Measurements from ENCODE around the gene GTPBP2.
A peak's percentile ranks its signal among the peaks of the same experiment; 100 is the strongest.
"Not testable (repeated sequence)": the region's sequence is repeated elsewhere in the genome, so short reads cannot be mapped to it uniquely, and the experiment has no call there.

GTPBP2 gene, protein sequence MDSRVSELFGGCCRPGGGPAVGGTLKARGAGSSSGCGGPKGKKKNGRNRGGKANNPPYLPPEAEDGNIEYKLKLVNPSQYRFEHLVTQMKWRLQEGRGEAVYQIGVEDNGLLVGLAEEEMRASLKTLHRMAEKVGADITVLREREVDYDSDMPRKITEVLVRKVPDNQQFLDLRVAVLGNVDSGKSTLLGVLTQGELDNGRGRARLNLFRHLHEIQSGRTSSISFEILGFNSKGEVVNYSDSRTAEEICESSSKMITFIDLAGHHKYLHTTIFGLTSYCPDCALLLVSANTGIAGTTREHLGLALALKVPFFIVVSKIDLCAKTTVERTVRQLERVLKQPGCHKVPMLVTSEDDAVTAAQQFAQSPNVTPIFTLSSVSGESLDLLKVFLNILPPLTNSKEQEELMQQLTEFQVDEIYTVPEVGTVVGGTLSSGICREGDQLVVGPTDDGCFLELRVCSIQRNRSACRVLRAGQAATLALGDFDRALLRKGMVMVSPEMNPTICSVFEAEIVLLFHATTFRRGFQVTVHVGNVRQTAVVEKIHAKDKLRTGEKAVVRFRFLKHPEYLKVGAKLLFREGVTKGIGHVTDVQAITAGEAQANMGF

DNA sequence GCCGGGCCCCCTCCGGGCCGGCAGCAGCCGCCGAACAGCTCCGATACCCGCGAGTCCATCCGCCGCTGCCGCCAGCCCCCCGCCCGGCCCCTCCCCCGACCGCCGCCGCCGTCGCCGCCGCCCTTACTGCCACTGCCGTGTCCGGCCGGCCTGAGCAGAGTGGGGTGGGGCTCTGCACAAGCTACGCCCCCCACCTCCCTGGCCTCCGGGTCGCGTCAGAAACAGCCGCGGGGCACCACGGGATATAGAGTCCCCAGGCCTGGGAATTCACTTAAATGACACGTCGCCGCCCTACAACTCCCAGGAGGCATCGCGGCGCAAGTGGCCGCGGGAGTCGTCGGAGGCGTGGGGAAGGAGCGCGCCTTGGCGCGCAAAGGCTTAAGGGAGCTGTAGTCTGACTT is at the start of gene GTPBP2:
Gene GTPBP2, minus strand, starts transcription at position 161 of the 401 bp plus-strand sequence. Its CDS starts 102 bp downstream, at position 59.
- peak; percentile 89 for DNase-seq

- no peak for DNase-seq
Measured at GRCh38 chr6:43678341-43678740, 49.3 kb upstream of the GTPBP2 start.

DNA sequence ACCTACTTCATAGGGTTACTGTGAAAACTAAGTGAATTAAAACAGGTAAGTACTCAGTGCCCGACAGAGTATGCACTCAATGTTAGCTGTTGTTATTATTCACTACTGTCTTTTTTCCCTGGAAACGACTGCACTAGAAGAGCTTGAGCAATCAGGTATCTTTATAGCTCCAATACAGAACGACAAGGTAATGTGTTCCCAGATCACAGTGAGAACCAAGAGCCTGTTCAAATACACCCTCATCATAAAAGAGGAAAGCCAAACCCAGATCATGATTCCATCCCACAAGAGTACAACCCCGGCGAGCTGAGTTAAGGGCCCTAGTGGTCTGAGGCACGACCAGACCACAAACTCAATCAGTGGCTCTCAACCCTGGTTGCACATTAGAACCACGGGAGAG is 48.7 kb upstream of the GTPBP2 start:
- no peak for DNase-seq

DNA sequence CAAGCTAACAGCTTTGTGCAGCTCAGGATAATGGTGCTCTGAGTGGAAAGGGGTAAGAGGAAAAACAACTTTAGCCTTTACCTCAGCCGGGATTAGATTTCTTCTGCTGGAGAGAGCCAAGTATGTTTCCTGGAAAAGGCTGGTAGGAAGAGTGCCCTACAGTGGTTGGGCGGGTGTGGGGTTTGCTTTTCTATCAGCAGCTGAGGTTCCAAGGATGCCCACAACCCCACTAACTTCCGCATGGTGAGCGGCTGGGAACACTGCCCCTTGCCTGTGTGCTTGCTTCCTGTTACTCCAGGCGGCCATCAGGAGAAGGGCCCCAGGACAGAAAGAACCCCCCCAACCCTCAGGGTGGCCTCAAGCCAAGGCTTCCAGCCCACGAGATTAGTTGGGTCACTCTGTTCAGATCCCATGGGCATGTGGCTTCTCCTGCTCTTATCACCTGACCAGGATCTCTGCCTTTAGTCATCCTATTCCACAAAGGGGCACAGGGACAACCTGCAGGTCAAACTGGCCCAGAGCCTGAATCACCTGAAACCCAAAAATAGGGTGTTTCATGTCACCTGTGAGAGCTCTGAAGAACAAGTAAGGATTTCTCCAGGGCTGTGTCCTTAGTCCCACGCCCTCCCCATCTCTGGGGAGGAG is 48.0 kb upstream of the GTPBP2 start:
- DNase-seq = no peak

DNA sequence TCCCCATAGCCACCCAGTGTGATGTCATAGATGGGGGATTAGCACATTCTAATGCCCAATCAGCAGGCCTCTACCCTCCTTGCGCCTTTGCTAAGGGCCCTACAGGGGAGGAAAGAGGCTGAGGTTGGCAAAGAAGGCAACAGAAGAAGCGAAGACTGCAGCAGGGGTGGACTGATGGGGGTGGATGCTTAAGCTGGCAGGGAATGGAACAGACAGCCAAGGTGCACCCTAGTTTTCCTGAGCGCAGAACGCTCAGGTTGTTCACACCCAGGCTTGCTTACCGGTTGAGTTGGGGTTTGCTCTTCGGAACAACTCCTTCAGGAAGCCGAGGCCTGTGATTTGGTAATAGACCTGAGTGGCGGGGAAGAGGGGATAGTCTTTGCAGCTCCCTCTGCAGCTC is 45.9 kb upstream of the GTPBP2 start:
- DNase-seq = no peak

DNA sequence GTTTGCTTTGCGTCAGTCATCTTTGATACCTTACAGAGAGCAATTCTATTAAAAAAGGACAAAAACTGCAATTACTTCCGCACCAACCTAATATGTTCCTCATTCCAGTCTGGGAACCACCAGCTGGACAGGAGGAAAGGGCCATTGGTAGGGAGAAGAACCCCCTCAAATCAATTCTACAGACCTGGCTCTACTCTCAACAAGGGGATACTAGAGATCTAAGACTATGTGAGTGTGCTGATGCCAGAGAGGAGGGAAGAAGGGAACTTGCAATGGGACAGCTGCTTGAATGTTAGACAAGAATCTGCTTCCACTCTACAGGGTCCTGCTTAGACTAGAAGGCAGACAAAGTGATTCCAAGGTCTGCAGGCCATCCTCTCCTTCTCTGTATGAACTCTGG is 45.2 kb upstream of the GTPBP2 start:
- no peak for DNase-seq

- no peak for DNase-seq
Measured at GRCh38 chr6:43673444-43674084, 44.5 kb upstream of the GTPBP2 start.

GRCh38 chr6:43671801-43672690 is 43.0 kb upstream of the GTPBP2 start:
- no peak for DNase-seq

DNA sequence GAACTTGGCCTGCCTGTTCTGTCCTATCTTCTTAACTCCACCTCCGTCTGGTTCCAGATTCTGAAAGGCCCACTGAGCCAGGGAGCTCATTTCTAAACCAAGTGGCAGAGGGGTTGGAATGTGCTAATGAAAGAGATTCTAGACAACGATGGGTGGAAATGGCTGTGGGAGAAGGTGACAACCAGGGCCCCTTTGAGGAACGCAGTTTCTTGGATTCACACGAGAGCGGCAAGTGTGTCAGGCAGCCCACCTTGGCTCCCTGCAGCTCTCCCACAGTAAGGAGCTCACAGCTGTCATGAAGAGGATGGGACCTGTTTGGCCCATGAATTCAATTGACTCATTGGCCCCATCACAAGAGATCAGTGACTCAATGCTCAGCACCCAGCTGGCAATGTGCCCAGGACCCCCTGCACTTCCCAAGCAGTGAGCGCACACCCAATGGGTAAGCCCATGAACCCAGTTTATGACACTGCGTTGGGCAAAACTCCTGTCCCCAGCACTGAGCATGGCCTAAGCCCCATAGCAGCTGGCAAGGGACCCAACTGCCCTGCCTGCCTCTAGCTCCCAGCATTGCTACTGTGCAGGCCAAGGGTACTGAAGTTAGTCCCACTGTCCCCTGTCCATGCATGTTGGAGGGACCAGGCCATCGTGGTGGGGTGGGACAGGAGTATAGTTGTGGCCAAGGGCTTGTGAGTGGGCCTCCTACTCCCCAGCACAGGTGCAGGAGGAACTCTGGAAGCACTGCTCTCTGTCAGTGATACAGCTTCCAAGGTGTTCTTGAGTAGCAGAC is 42.1 kb upstream of the GTPBP2 start:
- DNase-seq = no peak

DNA sequence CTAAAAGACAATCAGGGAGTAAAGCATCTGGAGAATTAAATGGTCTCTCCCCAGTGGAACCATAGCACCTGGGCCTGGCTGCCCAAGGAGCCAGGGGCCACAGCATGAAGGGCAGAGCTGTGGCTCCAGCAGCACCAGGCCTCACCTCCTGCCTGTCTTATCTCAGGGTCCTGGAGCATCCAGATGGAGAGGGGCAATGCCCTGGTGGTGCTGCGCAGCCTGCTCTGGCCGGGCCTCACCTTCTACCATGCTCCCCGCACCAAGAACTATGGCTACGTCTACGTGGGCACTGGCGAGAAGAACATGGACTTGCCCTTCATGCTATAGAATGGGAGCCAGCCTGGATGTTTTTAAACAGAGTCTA is 41.5 kb upstream of the GTPBP2 start:
- DNase-seq = no peak

DNA sequence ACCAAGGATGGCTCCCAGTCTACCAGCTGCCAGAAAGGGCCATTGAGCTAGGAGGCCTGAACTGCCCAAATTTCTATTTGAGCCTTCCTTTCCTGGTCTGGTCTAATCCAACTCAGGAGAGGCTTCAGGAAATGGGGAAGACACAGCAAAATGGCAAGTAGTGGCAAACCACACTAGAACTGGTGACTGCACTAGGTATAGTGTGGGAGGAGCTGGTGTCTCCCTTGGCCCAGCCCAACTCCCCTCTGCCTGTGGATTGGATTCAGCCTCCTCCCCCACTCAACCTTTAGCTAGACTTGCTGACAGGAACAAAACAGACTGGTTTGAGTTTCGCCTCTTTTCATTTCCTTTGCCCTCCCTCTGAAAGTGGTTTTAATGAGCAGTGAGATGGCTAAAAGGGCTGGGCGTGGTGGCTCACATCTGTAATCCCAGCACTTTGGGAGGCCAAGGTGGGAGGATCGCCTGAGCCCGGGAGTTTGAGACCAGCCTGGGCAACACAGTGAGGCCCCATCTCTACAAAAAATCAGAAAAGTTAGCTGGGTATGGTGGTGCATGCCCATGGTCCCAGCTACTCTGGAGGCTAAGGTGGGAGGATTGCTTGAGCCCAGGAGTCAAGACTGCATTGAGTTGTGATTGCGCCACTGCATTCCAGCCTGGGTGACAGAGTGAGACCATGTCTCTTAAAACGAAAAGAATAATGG is 41.0 kb upstream of the GTPBP2 start:
- DNase-seq = no peak

- no peak for DNase-seq
Measured at GRCh38 chr6:43669050-43669921, 40.2 kb upstream of the GTPBP2 start.

DNA sequence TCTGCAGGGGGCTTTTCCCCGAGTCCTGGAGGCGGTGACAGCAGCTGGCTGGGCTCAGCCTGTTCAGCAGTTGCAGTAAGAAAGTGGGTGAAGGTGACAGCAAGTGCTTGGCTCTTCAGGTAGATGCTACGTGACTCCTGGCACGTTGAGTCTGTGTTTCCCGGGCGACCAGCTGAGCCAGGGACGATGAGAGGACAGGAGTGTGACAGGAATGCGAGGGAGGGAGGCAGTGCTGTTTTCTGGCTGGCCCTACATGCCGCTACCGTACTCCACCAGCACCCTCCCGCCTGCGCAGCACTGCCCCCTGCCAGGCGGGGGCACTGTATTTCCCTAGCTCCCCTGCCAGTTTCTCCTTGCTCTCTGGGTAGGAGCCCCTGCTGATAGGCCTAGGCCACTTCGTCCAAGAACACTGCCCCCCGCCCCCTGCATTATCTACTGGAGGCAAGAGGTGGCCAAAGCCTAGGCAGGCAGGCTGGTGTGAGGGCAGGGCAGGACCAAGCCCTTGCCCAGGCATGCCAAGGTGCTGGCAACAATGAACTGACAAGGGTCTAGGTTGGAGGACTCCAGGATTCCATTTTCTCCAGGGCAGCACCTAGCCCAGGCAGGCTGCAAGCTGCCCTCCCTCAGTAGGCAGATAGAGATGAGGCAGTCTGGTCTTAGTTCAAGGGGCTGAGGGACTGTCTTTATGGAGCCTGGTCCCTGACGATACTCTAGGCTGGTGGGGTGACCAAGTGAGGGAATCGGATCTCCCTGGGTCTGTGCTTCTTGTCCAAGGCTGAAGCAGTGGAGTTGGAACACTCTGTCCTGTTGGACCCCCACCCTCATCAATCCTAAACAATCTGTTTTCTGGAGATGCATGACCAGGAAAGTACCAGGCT is 39.3 kb upstream of the GTPBP2 start:
- peak; percentile 26 for DNase-seq

DNA sequence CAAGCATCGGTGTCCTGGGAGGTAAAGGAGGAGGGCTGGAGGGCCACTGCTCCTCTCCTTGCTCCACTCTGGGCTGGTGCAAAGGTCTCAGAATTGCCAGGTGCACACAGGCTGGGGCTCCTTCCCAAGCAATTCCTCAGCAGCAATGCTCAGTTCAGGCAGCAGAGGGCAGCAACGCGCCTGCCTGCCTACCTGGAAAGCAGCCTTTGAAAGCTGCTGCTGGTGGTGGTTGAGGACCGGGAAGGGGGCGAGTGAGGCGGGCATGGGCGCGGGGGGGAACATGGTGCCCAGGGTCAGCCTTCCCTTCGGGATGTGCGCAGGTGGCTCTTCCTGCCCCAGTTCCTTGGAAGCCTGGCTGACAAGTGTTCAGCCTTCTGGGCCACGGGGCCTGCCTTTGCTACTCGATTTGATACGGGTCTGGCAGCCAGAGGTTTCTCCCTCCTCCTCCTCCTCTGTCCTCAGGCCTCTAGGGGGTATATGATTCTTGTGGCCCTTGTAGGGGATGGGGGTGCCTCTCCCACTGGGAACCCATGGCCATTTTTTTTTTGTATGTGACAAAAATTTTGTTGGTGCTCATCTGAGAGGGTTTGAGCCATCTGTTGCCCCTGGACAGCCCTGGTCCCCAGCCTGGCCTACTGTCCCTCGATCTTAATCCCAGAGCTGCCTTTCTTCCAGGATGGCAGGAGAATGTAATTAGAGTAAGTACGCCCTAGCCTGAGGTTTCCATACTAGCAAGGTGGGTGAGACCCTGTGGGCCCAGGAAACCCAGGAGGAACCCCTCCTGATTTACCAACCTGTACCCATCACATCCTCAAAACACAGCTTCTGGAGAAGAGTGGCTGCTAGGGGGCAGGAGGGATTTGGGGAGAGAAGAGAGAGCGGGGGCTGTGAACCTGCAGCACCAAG is 38.4 kb upstream of the GTPBP2 start:
- DNase-seq = peak; percentile 68

DNA sequence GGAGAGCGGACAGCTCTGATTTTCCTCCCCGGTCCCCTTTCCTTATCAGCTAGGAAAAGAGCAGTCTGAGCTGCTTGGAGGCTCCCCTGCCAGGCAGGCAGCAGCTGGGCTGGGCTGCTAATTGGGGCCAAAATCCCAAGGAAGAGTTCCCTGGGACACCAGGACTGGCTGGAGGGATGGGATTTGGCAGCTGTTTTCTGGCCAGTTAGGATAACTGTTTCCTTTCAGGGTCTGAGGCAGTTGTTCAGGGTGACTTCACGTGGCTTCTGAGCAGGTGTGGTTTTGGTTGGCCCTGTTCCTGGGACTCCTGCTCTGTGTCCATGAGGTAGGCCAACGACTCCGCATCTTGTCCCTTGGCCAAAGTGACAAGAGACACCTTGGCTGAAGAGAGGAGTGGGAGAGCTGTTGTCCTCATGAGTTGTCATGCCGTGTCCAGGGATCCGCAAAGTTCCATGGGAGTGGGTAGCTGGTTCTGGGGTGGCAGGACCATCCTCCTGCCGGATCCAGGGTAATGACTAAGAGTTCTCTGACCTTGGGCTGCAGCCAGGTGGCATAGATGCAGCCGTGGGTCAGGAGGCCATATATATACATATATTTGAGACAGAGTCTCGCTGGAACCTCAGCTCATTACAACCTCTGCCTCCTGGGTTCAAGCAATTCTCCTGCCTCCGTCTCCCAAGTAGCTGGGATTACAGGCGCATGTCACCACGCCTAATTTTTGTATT is 37.3 kb upstream of the GTPBP2 start:
- no peak for DNase-seq

- no peak for DNase-seq
Measured at GRCh38 chr6:43665376-43665775, 36.3 kb upstream of the GTPBP2 start.

GRCh38 chr6:43662948-43663347 is 33.9 kb upstream of the GTPBP2 start:
- DNase-seq = not testable (repeated sequence)
